Muscle of leg (tissue), 11 donors: ENCODE data around the gene DYNC1H1. TPM values are rescaled to one million over a fixed set of nuclear protein-coding genes. Genes with fewer than 3 reads are reported as not detected.

Experiments used
- DNase-seq: peaks from one replicate; pipeline ENCODE4 v3.0.0; 2013
- H3K27ac ChIP-seq: one replicate; pipeline ENCODE4 v1.5.1; 2013; ENCODE audit warnings: mild to moderate bottlenecking, low read length, control low read depth
- H3K27me3 ChIP-seq: one replicate; pipeline ENCODE4 v1.6.1; 2013; ENCODE audit warnings: low read length; ENCODE audit not compliant: control insufficient read depth, insufficient read depth
- H3K36me3 ChIP-seq: one replicate; pipeline ENCODE4 v1.6.1; 2013; ENCODE audit warnings: low read length; ENCODE audit not compliant: control insufficient read depth, insufficient read depth
- H3K4me1 ChIP-seq: one replicate; pipeline ENCODE4 v1.6.1; 2013; ENCODE audit warnings: low read length; ENCODE audit not compliant: control insufficient read depth, insufficient read depth
- H3K4me3 ChIP-seq: one replicate; pipeline ENCODE4 v1.5.1; 2013; ENCODE audit warnings: low read length, control low read depth
- H3K9me3 ChIP-seq: replicated peaks from 2 replicates; pipeline ENCODE4 v1.6.1; 2013; ENCODE audit warnings: low read depth, low read length; ENCODE audit not compliant: control insufficient read depth
- WGBS: methylation state at CpG from one replicate; pipeline ENCODE4 v1.1.5; 2013; ENCODE audit warnings: missing lambda C conversion rate; ENCODE audit not compliant: insufficient coverage; 5-methylcytosine and 5-hydroxymethylcytosine counted together
- polyA plus RNA-seq, 8 donors: library from polyadenylated mRNA; unstranded; fragments of 120-200 nt; gene quantifications; one replicate each; pipeline versions ENCODE4 v1.2.1 to v1.2.3, GENCODE V29; 2013; ENCODE audit warnings: inconsistent platforms in 1 of 8, low replicate concordance in 1 of 8; ENCODE audit not compliant: insufficient read length in 8 of 8, insufficient read depth in 1 of 8
- total RNA-seq: library from RNA; stranded (reverse); fragments of 120-200 nt; gene quantifications from one replicate; pipeline ENCODE4 v1.2.4, GENCODE V29; 2013

The DYNC1H1 gene
- total and polyA plus RNA-seq, 9 donors, result 205 to 348 (median 264) TPM

- peaks cover 95% of the 10 kb centered on the region for H3K36me3 ChIP-seq
- H3K27me3 ChIP-seq, result no peaks in the 10 kb centered on the region
- no peak for DNase-seq
- no peaks in the 10 kb centered on the region for H3K9me3 ChIP-seq
- H3K4me3 ChIP-seq, result no peak overlapping the region
- H3K27ac ChIP-seq, result no peak overlapping the region
- no peaks in the 10 kb centered on the region for H3K4me1 ChIP-seq
- WGBS, result 84% methylated on average over 4 of the region's 8 CpGs
Observed at GRCh38 chr14:102008891-102009290, 44.5 kb downstream of the DYNC1H1 start.

GRCh38 chr14:102011631-102012030, 47.3 kb downstream of the DYNC1H1 start:
- DNase-seq, result no peak
- 92% methylated on average over 3 of the region's 8 CpGs for WGBS
- Histone ChIP-seq H3K36me3 (peaks cover 98% of the 10 kb centered on the region), H3K4me1 (no peaks in the 10 kb centered on the region), H3K27ac (no peak overlapping the region), H3K4me3 (no peak overlapping the region), H3K27me3 (no peaks in the 10 kb centered on the region), H3K9me3 (no peaks in the 10 kb centered on the region)

GRCh38 chr14:102012336-102012735, 48.0 kb downstream of the DYNC1H1 start:
- no peak for DNase-seq
- no peak overlapping the region for H3K27ac ChIP-seq
- no peaks in the 10 kb centered on the region for H3K27me3 ChIP-seq
- no peaks in the 10 kb centered on the region for H3K9me3 ChIP-seq
- H3K4me1 ChIP-seq, result no peaks in the 10 kb centered on the region
- peaks cover 98% of the 10 kb centered on the region for H3K36me3 ChIP-seq
- WGBS, result 95% methylated on average over 5 of the region's 7 CpGs
- no peak overlapping the region for H3K4me3 ChIP-seq

- Histone ChIP-seq H3K27ac (no peak overlapping the region), H3K4me3 (no peak overlapping the region), H3K36me3 (peaks cover 92% of the 10 kb centered on the region), H3K4me1 (no peaks in the 10 kb centered on the region), H3K27me3 (no peaks in the 10 kb centered on the region), H3K9me3 (no peaks in the 10 kb centered on the region)
- DNase-seq, result no peak
- WGBS, result 91% methylated on average over 7 of the region's 10 CpGs
Observed at GRCh38 chr14:102013669-102014200, 49.4 kb downstream of the DYNC1H1 start.

GRCh38 chr14:102015045-102015685, 50.8 kb downstream of the DYNC1H1 start:
- Histone ChIP-seq H3K27ac (no peak overlapping the region), H3K36me3 (peaks cover 92% of the 10 kb centered on the region)
- WGBS, result 98% methylated on average over 10 of the region's 16 CpGs

GRCh38 chr14:102015771-102016170, 51.4 kb downstream of the DYNC1H1 start:
- no peaks in the 10 kb centered on the region for H3K4me1 ChIP-seq
- H3K4me3 ChIP-seq, result no peak overlapping the region
- 97% methylated on average over 19 of the region's 19 CpGs for whole genome bisulfite sequencing
- no peak overlapping the region for H3K27ac ChIP-seq
- H3K27me3 ChIP-seq, result no peaks in the 10 kb centered on the region
- no peaks in the 10 kb centered on the region for H3K9me3 ChIP-seq
- no peak for DNase-seq
- peaks cover 92% of the 10 kb centered on the region for H3K36me3 ChIP-seq

More at GRCh38 chr14:102015045-102015685, 50.8 kb downstream of the DYNC1H1 start:
- no peaks in the 10 kb centered on the region for H3K9me3 ChIP-seq
- H3K4me3 ChIP-seq, result no peak overlapping the region
- DNase-seq, result no peak
- H3K27me3 ChIP-seq, result no peaks in the 10 kb centered on the region
- no peaks in the 10 kb centered on the region for H3K4me1 ChIP-seq

- no peak for DNase-seq
- Histone ChIP-seq H3K27me3 (no peaks in the 10 kb centered on the region), H3K4me3 (no peak overlapping the region), H3K4me1 (no peaks in the 10 kb centered on the region), H3K9me3 (no peaks in the 10 kb centered on the region), H3K36me3 (peaks cover 91% of the 10 kb centered on the region), H3K27ac (no peak overlapping the region)
- WGBS, result 95% methylated on average over 18 of the region's 21 CpGs
Observed at GRCh38 chr14:102016420-102017090, 52.2 kb downstream of the DYNC1H1 start.

GRCh38 chr14:102018251-102018650, 53.9 kb downstream of the DYNC1H1 start:
- Histone ChIP-seq H3K4me3 (no peak overlapping the region), H3K36me3 (peaks cover 92% of the 10 kb centered on the region), H3K4me1 (no peaks in the 10 kb centered on the region), H3K9me3 (no peaks in the 10 kb centered on the region), H3K27ac (no peak overlapping the region), H3K27me3 (no peaks in the 10 kb centered on the region)
- 93% methylated on average over 16 of the region's 19 CpGs for WGBS
- no peak for DNase-seq

GRCh38 chr14:102019006-102019540, 54.7 kb downstream of the DYNC1H1 start:
- DNase-seq, result no peak
- H3K4me3 ChIP-seq, result no peak overlapping the region
- H3K27ac ChIP-seq, result no peak overlapping the region
- H3K4me1 ChIP-seq, result no peaks in the 10 kb centered on the region
- 90% methylated on average over 2 of the region's 9 CpGs for WGBS
- no peaks in the 10 kb centered on the region for H3K27me3 ChIP-seq
- H3K9me3 ChIP-seq, result no peaks in the 10 kb centered on the region
- peaks cover 92% of the 10 kb centered on the region for H3K36me3 ChIP-seq
